ENCODE data around the gene SEC16A.

SEC16A gene

GRCh38 chr9:136448655-136449054, 34.2 kb downstream of the SEC16A start:
- TF ChIP-seq, protein P1, sequence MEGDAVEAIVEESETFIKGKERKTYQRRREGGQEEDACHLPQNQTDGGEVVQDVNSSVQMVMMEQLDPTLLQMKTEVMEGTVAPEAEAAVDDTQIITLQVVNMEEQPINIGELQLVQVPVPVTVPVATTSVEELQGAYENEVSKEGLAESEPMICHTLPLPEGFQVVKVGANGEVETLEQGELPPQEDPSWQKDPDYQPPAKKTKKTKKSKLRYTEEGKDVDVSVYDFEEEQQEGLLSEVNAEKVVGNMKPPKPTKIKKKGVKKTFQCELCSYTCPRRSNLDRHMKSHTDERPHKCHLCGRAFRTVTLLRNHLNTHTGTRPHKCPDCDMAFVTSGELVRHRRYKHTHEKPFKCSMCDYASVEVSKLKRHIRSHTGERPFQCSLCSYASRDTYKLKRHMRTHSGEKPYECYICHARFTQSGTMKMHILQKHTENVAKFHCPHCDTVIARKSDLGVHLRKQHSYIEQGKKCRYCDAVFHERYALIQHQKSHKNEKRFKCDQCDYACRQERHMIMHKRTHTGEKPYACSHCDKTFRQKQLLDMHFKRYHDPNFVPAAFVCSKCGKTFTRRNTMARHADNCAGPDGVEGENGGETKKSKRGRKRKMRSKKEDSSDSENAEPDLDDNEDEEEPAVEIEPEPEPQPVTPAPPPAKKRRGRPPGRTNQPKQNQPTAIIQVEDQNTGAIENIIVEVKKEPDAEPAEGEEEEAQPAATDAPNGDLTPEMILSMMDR (IDR thresholded peaks at IDR 0.05; ENCODE audit: insufficient read depth, low read length, missing control alignments): no peak
- no peak for DNase-seq (ENCODE audit: low read depth, low spot score)
- no peak overlapping the region for H3K4me3 ChIP-seq (ENCODE audit: low read depth, low read length)
- ChIA-PET POLR2A (no interaction called here), CTCF (interaction anchor here (2.0 kb wide), 1 partner anchor 8 kb away, joined by 15 read pairs; no protein-coding TSS in a partner anchor)

GRCh38 chr9:136447173-136447778, 35.6 kb downstream of the SEC16A start:
- TF ChIP-seq, protein P1 (IDR thresholded peaks at IDR 0.05; ENCODE audit: insufficient read depth, low read length, missing control alignments): no peak
- POLR2A ChIA-PET: no interaction called here

GRCh38 chr9:136445799-136446198, 37.0 kb downstream of the SEC16A start:
- no peak overlapping the region for H3K4me3 ChIP-seq (ENCODE audit: low read depth, low read length)
- TF ChIP-seq, protein P1 (IDR thresholded peaks at IDR 0.05; ENCODE audit: insufficient read depth, low read length, missing control alignments): no peak
- ChIA-PET POLR2A (interaction anchor here (1.2 kb wide), 1 partner anchor 21 kb away, joined by 4 read pairs; no protein-coding TSS in a partner anchor), CTCF (interaction anchor here (1.0 to 2.2 kb wide), 6 partner anchors 12 to 133 kb away, joined by 3 to 16 read pairs (median 6); no protein-coding TSS in a partner anchor)
- no peak for DNase-seq (ENCODE audit: low read depth, low spot score)

More at GRCh38 chr9:136447173-136447778, 35.6 kb downstream of the SEC16A start:
- H3K4me3 ChIP-seq (ENCODE audit: low read depth, low read length): no peak overlapping the region
- CTCF ChIA-PET: interaction anchor here (1.1 to 1.3 kb wide), 3 partner anchors 9 to 32 kb away, joined by 3 to 6 read pairs (median 4); no protein-coding TSS in a partner anchor
- no peak for DNase-seq (ENCODE audit: low read depth, low spot score)

GRCh38 chr9:136444102-136444501, 38.7 kb downstream of the SEC16A start:
- TF ChIP-seq, protein P1 (IDR thresholded peaks at IDR 0.05; ENCODE audit: insufficient read depth, low read length, missing control alignments): no peak
- no peak for DNase-seq (ENCODE audit: low read depth, low spot score)
- ChIA-PET POLR2A (no interaction called here), CTCF (interaction anchor here (1.2 kb wide), 1 partner anchor 27 kb away, joined by 3 read pairs; no protein-coding TSS in a partner anchor)
- H3K4me3 ChIP-seq (ENCODE audit: low read depth, low read length): no peak overlapping the region

GRCh38 chr9:136443687-136444086, 39.2 kb downstream of the SEC16A start:
- TF ChIP-seq, protein P1 (IDR thresholded peaks at IDR 0.05; ENCODE audit: insufficient read depth, low read length, missing control alignments): no peak
- DNase-seq (ENCODE audit: low read depth, low spot score): no peak
- POLR2A ChIA-PET: no interaction called here
- H3K4me3 ChIP-seq (ENCODE audit: low read depth, low read length): no peak overlapping the region
- CTCF ChIA-PET: interaction anchor here (1.2 to 1.9 kb wide), 4 partner anchors 9 to 34 kb away, joined by 3 to 13 read pairs (median 3); no protein-coding TSS in a partner anchor

- TF ChIP-seq, protein P1 (IDR thresholded peaks at IDR 0.05; ENCODE audit: insufficient read depth, low read length, missing control alignments): no peak
- ChIA-PET CTCF (interaction anchor here (0.6 to 1.9 kb wide), 6 partner anchors 9 to 493 kb away, joined by 3 to 13 read pairs (median 3); no protein-coding TSS in a partner anchor), POLR2A (no interaction called here)
- no peak for DNase-seq (ENCODE audit: low read depth, low spot score)
- H3K4me3 ChIP-seq (ENCODE audit: low read depth, low read length): no peak overlapping the region
These were observed 39.8 kb downstream of the SEC16A start for GRCh38 chr9:136443087-136443486.
